ENCODE results near the gene BRPF3.
"Not testable (repeated sequence)": the region's sequence is repeated elsewhere in the genome, so short reads cannot be mapped to it uniquely, and the experiment has no call there.

Gene BRPF3

DNA sequence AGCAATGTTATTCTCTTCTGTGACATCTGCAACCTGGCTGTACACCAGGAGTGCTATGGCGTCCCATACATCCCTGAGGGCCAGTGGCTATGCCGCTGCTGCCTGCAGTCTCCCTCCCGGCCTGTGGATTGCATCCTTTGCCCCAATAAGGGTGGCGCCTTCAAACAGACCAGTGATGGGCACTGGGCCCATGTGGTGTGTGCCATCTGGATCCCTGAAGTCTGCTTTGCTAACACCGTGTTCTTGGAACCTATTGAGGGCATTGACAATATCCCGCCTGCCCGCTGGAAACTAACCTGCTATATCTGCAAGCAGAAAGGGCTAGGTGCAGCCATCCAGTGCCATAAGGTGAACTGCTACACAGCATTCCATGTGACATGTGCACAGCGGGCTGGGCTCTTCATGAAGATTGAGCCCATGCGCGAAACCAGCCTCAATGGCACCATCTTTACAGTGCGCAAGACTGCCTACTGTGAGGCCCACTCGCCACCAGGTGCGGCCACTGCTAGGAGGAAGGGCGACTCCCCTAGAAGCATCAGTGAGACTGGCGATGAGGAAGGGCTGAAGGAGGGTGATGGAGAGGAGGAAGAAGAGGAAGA is 4.6 kb downstream of the BRPF3 start:
- DNase-seq (ENCODE audit: low read depth) = no peak

DNA sequence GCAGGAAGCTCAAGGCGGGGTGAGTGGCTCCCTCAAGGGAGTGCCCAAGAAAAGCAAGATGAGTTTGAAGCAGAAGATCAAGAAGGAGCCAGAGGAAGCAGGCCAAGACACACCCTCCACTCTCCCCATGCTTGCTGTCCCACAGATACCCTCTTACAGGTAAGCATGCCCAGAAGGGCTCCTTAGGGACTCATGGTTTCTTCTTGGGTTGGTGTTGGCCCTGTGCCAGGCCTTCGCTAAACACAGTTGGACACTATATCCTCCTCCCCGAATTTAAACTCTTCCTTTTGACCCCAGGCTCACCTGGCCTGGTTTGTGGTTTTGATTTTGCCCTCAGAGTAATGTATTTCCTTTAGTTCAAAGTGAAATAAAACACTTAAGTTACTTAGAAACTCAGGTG is 5.1 kb downstream of the BRPF3 start:
- no peak for DNase-seq (ENCODE audit: low read depth)

DNA sequence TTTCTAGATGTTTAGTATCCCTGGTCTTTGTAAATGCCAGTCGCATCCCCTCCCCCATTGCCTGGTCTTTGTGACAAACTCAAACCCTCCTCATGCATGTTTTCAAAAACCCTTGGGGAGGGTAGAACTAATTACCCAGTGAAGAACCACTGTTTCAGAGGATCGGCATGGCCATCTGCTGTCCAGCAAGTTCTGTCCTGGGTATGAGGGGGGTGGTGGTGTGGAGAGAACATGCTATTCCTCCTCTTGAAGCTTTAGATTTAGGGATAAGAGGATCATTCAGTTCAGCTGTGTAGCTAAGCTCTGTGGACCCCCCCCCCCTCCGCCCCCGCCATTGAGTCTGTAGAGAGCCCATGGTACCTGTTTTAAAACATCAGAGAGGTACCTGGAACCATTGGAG is 5.6 kb downstream of the BRPF3 start:
- no peak for DNase-seq (ENCODE audit: low read depth)

DNA sequence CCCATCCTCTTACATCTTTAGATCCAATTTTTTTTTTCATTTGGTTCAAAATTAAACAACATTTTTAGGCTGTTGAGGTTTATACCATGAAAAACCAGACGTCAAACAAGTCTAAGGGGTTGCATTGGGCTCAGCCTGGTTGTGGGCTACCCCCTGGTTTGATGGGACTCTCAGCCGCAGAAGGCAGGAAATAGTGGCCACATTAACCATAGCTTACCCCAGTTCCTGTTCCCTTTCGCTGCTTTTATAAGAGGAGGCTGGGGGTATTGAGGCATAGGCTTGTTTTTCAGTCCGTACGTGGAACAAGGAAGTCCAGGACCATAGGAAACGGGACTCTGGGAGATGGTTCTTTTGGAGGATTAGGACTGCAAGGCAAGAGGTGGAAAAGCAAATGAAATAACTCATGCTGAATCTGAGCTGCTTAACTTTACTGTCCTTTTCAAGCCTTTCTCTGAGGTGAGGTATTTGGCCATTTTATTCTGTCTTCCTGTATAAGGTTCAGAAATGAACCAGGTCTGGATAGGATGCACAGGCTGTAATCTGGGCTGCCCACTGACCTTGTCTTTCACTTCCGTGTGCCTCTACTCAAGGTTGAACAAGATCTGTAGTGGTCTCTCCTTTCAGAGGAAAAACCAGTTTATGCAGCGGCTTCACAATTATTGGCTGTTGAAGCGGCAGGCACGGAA is 7.7 kb downstream of the BRPF3 start:
- peak; percentile 23 for DNase-seq (ENCODE audit: low read depth)

DNA sequence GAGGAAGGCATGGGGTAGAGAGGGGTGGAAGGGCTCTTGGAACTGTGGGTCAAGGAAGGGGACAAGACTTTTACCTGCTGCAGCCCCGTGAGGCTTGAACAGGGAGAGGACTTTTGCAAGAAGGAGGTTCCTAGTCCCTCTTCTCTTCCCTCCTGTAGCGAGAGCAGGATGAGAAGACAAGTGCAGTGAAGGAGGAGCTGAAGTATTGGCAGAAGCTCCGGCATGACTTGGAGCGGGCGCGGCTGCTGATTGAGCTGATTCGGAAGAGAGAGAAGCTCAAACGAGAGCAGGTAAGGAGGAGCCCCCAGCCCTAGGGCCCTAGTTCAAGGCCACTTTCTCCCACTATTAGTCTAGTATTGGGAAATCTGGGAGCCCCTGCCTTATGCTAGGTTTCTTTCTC is 10.6 kb downstream of the BRPF3 start:
- no peak for DNase-seq (ENCODE audit: low read depth)

DNA sequence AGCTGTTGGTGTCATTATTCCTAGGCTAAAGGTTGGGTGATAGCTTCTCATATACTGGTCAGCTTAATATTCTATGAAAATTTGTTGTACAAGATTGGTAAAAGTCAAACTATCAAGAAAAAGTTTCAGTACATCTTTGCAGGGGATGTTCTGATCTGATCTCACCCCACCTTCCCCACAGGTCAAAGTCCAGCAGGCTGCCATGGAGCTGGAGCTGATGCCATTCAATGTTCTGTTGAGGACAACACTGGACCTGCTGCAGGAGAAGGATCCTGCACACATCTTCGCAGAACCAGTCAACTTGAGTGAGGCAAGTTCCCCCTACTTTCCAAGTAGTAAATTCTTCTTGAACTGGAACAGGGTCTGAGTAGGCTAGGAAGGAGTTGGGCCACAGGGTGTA is 13.1 kb downstream of the BRPF3 start:
- no peak for DNase-seq (ENCODE audit: low read depth)

DNA sequence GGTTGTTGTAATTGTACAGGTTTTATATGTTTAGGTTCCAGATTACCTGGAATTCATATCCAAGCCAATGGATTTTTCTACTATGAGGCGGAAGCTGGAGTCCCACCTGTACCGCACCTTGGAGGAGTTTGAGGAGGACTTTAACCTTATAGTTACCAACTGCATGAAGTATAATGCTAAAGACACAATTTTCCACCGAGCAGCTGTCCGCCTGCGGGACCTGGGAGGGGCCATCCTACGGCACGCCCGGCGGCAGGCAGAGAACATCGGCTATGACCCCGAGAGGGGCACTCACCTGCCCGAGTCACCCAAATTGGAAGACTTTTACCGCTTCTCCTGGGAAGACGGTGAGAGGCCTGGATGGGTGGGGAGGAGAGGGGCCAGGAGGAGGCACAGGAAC is 13.6 kb downstream of the BRPF3 start:
- DNase-seq (ENCODE audit: low read depth) = no peak

DNA sequence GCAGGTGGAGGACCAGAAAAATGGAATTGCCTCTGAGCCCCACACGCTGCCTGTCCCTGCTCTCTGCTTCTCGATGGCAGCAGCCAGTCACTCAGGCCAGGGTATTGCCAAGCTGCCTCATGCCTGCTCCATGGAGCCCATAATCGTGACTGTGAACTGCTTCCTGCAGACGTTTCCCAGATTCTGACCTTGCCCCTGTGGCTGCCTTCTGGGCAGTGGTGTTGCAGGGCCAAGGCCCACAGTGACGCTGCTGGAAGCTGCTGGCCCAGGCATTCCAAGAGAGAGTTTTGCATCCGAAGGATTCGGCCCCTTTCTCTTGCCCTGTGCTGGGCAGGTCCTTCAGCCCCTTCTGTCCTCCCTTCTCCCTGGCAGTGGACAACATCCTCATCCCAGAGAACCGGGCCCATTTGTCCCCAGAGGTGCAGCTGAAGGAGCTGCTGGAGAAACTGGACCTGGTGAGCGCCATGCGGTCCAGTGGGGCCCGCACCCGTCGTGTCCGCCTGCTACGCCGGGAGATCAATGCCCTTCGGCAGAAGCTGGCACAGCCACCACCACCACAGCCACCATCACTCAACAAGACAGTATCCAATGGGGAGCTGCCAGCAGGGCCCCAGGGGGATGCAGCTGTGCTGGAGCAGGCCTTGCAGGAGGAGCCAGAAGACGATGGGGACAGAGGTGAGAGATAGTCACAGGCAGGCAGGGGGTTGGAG is 14.5 kb downstream of the BRPF3 start:
- no peak for DNase-seq (ENCODE audit: low read depth)

DNA sequence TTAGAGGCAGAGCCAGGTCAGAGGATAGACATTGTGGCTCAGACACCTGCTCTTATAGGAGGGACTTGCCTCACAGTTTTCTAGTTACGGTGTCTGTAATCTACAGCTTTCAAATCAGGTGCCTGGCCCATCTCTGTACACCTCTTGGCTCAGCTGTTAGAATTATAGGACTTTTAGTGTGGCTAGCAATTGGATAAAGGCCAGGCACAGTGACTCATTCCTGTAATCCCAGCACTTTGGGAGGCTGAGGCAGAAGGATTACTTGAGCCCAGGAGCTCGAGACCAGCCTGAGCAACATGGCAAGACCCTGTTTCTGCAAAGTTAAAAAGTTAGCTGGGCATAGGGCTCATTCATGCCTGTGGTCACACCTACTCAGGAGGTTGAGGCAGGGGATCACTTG is 20.0 kb downstream of the BRPF3 start:
- no peak for DNase-seq (ENCODE audit: low read depth)

DNA sequence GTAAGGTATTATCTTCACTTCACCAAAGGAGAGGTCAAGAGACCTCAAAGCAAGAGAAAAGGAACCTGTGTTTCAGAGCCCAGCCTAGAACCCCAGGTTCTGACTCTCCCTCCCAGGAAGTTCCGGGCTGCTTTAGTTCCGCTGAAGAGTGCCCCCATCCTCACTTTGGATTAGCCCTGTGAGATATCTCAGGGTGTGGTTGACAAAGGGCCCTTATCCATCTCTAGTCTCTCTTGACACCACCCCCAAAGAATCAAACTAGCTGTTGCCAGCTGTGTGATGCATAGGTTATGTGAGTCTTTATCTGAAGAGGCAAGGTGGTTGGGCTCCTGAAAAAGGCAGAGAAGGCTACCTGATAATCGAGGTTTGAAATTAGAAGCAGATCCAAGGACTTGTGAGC is 20.6 kb downstream of the BRPF3 start:
- no peak for DNase-seq (ENCODE audit: low read depth)

DNA sequence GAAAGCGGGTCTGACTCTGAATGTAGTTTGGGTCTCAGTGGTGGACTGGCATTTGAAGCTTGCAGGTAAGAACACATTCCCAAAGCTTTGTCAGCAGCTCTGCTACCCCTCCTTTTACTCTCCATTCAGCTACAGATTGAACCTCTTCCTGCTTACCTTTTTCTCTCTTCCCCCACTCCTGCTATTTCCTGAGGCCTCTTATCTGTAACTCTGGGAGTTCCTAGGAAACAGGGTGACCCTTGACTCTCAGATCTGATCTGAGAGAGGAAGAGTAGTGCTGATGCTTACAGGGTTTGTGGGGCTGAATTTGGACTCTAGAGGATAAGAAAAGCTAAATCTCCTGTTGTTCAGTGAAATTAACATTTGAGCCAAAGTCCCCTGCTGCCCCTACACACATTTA is 21.4 kb downstream of the BRPF3 start:
- DNase-seq (ENCODE audit: low read depth) = no peak

DNA sequence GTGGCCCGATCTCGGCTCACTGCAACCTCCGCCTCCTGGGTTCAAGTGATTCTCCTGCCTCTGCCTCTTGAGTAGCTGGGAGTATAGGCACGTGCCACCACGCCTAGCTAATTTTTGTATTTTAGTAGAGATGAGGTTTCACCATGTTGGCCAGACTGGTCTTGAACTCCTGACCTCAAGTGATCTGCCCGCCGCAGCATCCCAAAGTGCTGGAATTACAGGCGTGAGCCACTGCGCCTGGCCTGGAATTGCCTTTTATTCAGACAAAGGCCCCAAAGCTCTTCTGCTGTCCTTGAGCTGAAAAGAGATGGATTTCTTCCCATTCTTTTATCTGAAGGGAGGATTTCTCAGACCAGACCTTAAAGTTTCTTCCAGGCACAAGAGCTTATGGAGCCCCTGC is 22.0 kb downstream of the BRPF3 start:
- DNase-seq (ENCODE audit: low read depth) = not testable (repeated sequence)

DNA sequence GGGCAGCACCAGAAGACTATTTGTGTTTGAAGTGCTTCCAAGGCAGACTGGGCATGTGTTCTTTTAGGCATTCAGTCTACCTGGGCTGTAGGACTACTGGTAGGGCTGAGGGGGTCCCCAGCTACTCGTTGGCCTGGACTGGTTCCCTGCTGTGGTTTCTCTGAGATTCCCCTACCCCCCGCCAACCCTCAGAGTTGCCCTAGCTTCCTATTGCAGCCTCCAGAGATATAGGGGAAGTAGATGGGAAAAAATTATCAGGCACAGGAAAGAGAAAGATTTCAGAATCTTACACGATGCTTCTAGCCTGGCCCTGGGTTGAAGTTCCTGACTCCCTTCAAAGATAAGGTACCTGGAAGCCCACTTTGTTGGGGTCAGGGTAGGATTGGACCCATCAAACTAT is 22.5 kb downstream of the BRPF3 start:
- no peak for DNase-seq (ENCODE audit: low read depth)

DNA sequence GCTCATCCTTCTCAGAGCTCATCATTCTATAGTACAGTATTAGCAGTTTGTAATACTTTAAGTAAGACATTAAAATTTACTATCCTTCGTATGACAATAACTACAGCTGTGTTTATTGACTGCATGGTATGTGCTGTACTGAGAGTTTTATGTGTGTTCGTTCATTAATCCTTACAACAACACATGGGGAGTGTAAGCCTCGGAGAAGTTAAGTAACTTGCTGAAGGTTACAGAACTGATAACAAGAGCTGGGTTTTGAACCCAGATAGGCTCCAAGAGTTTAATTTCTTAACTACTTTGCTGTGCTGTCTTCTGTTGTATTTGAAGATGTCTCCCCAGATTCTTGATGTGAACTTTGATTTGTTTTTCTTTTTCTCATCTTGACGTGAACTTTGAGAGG is 23.7 kb downstream of the BRPF3 start:
- DNase-seq (ENCODE audit: low read depth) = no peak

DNA sequence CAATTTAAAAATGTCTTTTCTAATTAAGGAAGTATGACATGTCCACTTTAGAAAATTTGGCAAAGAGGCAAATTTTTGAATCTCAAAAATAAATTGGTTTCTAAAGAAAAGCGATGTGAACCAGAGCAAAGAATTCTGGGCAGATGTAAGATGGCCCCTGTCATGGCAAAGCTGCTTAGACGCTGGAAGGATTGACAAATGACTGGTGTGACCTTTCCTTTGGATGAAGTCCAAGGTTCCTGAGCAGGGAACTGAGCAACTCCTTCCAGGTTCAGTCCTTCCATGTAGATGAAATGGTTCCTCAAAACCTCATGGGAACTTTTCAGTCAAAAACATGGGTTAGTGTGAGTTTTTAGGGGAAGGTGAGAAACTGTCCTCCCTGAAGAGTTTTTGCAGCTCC is 25.1 kb downstream of the BRPF3 start:
- no peak for DNase-seq (ENCODE audit: low read depth)

DNA sequence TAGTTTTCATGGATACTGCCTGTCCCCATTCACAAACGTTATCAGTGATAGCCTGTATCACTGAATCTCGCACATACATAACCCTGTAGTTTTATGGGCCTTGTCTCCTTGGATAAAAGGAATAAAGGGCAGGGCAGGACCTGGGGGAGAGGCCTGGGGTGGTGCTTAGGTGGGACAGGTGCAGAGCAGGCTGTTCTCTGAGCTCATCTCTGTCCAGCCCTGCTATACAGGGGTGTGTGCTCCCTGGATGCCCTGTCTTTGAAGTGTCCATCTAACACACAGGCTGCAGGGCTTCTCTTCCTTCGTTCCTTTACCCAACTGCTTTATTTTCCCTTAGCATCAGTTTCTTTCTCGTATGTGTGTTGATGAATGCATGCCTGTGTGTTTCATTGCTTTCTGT is 26.4 kb downstream of the BRPF3 start:
- no peak for DNase-seq (ENCODE audit: low read depth)

DNA sequence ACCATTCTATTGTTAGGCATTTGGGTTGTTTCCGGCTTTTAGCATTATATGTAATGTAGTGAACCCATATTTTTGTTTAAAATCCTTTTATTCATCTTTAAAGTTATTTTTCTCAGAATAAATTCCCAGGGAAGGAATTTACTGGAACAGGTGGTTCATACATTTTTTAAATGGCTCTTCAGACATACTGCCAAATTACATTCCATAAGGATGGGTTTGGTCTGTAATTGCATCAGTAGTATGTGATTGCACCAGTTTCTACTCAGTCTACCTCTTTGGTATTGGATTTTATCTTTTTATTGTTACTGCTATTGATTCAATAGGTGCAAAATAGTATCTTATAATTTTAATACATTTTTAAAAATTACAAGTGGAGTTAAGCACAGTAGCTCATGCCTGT is 27.2 kb downstream of the BRPF3 start:
- no peak for DNase-seq (ENCODE audit: low read depth)

DNA sequence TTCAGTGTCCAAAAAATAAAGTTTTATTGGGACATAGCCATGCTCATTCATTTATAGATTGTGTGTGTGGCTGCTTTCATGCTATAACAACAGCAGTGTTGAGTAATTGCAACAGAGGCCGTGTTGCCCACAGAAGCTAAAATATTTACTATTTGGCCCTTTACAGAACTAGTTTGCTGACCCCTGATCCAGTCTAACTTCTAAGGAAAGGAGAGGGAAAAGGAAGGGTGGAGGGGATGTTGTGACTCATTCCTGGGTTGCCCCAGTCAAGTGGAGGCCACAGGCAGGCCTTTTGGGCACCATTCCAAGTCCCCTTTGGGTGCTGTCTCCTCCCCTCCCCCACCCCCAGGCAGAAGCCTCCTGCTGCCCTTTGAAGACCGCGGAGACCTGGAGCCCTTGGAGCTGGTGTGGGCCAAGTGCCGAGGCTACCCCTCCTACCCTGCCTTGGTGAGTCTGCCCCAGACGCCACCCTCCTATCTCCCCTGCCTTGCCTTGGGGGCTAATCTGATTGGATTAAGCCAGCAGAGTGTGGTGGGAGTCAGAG is 28.4 kb downstream of the BRPF3 start:
- DNase-seq (ENCODE audit: low read depth) = no peak

DNA sequence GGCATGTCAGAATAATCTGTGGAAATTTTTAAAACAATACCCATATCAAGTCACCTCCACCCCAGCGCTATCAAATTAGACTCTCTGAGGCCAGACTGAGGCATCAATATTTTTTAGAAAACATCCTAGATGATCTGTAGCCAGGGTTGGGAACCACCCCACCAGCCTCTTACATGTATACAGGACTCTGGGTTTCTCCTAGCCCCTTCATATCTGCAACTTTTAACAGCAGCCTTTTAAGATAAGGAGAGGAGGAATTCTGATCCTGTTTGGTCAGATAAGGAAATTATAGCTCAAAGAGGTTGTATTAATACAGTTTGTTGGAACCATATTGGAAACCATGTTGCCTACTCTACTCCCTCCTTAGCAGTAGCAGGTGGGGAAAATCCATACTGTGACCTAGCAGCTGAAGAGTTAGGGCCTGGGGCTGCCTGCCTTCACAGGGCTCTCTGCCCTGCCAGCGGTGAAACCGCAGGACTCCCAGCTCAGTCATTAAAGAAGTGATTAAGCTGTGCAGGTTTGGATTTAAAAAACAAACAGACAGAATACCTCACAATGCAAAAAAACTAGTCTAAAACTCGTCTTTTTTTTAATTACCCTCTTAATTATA is 30.0 kb downstream of the BRPF3 start:
- DNase-seq (ENCODE audit: low read depth) = no peak

DNA sequence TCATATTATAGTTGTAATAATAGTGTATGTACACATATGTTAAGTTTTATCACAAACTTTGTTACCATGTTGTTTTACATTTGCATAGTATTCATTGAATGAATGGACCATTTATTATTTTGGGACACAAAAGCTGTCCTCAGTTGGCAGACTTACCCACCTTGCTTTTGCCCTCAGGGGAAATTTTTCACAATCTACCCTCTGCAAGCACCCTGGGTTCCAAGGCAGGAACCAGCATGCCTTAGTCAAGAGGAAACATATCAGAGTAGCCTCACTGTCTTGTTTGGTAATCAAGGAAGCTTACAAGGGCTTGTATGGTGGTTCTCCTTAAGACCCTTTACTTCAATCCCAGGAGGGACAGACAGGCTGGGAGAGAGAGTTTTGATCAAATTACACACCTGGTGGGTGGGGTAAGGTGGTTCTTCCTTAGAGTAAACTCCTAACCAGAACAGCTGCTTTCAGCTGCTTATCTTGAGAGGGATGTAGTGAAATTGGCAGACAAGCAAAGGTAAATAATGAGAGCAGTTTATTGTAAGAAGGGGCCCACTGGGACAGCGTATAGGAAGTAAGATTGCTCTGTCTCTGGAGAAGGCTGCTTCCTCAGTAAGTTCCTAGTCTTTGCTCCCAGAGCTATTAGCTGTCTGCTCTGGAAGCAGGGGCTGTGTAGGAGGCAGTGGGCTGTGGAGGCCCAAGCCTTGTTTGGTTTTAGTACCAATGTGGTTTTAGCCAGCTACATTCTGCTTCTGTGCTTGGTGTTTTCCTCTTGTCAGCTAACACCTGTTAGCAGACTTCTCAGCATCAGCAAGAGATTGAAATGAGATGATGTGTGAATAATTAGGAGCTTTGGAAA is 31.1 kb downstream of the BRPF3 start:
- DNase-seq (ENCODE audit: low read depth) = no peak

DNA sequence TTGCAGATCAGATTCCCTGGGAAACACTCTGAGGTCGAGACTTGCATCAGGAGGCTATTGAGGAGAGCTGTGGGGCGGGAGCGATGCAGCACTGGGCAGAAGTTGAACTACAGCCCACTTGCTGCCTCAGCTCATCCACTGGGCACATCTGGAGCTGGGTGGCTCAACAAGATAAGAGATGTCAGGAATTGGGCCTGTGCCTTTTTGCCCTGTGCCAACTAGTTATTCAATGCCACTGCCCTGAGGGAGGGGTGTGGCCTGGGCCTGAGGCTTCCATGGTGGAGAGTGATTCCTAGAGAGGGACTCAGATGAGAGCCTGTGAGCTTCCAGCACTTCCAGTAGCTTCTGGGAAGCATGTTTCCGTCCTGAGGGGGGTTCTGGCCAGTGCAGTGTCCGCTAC is 32.7 kb downstream of the BRPF3 start:
- no peak for DNase-seq (ENCODE audit: low read depth)

DNA sequence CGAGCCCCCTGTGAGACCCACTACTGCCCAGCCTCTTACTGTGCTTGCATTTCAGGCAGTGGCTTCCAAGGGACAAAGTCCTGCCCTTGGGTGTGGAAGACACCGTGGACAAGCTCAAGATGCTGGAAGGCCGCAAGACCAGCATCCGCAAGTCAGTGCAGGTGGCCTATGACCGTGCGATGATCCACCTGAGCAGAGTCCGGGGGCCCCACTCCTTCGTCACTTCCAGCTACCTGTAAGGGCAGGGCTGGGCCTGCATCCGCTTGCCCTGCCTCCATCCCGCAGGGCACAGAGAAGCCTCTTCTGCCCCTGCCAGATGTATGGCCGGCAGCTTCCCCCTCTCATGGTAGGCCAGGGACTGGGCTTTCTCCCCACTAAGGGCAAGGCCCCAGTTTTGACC is 33.8 kb downstream of the BRPF3 start:
- no peak for DNase-seq (ENCODE audit: low read depth)
